IPS DF 19.7 (cell line): ENCODE data around the gene PSMD2.

Source experiments
- DNase-seq: peaks from one replicate; pipeline ENCODE4 v3.0.0-alpha.2; 2013; ENCODE audit warnings: low read depth, low spot score

The PSMD2 gene

DNA sequence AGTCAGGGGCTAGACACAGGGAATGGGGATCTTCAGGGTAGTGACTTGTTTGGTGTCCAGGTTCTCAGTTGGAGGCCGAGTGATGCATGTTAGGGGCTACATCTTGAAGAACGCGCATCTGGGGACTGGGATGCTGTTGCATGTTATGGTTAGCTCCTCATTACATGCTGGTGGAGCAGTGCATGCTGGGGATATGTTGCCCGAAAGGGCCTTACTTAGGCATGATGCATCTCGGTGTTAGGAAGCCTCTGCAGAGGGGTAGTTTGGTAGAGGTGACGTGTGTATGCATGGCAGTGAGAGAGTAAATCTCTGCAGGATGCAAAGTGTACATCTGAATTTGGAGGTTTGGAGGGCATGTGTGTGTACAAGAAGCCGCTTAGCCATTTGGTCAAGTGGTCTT, 17.8 kb downstream of the PSMD2 start:
- DNase-seq: no peak

DNA sequence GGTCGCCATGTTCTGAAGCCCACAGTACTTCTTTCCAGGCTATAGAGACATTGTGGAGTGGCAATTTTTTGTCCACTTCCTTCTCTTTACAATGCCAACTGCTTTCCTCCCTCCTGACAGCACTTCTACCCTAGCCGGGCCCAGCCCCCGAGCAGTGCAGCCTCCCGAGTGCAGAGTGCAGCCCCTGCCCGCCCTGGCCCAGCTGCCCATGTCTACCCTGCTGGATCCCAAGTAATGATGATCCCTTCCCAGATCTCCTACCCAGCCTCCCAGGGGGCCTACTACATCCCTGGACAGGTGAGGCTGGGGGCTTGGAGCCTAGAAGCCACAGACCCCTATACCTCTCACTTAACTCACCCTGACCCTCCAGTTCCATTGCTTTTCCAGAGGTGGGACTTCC, 18.2 kb downstream of the PSMD2 start:
- no peak for DNase-seq

GRCh38 chr3:184320104-184320445, 21.0 kb downstream of the PSMD2 start:
- DNase-seq: no peak

GRCh38 chr3:184321666-184322065, 22.6 kb downstream of the PSMD2 start:
- DNase-seq: no peak

- DNase-seq: no peak
These were observed 23.9 kb downstream of the PSMD2 start for GRCh38 chr3:184322731-184323487.

DNA sequence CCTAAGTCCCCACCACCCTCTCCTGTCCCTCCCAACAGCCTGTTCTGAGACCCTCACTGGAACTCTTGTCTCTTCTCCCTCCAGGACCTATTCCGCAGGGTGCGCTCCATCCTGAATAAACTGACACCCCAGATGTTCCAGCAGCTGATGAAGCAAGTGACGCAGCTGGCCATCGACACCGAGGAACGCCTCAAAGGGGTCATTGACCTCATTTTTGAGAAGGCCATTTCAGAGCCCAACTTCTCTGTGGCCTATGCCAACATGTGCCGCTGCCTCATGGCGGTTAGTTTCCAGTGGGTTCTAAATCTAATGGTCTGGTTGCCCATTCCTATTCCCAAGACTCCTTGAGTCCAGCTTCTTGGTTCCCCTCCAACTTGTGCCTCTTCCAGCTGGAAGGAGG, 24.7 kb downstream of the PSMD2 start:
- DNase-seq: no peak

DNA sequence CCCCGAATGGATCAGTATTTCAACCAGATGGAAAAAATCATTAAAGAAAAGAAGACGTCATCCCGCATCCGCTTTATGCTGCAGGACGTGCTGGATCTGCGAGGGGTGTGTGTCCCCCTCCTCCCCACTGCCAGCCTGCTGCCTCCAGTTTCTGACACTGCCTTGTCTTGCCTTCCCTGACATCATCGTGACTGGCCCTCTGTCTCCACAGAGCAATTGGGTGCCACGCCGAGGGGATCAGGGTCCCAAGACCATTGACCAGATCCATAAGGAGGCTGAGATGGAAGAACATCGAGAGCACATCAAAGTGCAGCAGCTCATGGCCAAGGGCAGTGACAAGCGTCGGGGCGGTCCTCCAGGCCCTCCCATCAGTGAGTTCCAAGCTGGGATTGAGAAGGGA, 26.2 kb downstream of the PSMD2 start:
- DNase-seq: no peak

GRCh38 chr3:184325715-184326369, 26.8 kb downstream of the PSMD2 start:
- DNase-seq: no peak

GRCh38 chr3:184327171-184327570, 28.1 kb downstream of the PSMD2 start:
- no peak for DNase-seq

- DNase-seq: no peak
These were observed 29.5 kb downstream of the PSMD2 start for GRCh38 chr3:184328516-184328915.

DNA sequence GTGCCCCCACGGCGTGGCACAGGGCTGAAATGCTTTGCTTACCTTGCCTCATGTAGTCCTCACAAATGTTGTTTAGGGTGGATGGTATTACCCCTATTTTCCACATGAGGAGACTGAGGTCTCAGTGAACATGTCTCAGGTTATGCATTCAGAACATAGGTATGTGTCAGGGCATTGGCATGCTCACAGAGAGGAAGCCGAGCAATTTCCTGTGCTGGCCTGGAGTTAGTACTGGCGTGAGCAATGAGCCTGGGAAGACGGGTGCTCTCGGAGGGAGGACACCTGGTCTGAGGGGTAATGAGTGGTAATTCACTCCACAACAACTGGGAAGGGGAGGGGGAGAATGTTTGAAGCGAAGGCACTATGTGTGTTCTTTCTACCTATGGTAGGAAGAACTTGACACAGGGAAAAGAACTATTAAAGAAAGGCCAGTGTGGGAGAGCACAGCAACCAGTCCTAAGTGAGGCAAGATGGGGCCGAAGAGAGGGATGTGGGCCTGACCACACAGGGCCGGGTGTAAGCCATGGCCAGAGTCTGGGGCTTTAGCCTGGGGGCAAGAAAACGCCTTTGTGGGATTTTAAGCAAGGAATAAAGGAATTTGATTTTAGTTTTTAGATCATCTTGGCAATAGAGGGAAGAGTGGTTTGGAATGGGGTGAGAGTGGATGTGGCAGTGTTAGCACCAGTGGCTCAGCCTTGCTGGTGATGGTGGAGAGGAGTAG, 33.5 kb downstream of the PSMD2 start:
- DNase-seq: no peak

DNA sequence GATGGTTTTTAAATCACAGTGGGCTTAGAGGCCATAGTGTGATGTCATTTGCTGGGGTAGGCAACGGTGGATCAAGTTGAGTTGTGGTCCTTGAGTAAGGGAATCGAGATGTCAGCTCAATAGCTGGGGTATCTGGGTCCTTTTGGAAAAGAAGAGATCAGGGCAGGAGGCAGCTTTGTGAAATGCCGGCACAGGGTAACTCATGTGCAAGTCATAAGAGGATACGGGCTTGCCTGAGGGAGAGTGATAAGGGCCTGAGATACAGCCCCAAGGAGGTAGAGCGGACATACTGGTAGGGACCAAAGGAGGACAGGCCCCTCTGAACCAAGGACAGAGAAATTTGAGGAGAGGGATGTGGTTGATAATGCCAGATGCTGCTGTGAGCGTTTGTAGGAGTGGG, 34.1 kb downstream of the PSMD2 start:
- no peak for DNase-seq

- DNase-seq: no peak
These were observed 34.7 kb downstream of the PSMD2 start for GRCh38 chr3:184333700-184334099.

DNA sequence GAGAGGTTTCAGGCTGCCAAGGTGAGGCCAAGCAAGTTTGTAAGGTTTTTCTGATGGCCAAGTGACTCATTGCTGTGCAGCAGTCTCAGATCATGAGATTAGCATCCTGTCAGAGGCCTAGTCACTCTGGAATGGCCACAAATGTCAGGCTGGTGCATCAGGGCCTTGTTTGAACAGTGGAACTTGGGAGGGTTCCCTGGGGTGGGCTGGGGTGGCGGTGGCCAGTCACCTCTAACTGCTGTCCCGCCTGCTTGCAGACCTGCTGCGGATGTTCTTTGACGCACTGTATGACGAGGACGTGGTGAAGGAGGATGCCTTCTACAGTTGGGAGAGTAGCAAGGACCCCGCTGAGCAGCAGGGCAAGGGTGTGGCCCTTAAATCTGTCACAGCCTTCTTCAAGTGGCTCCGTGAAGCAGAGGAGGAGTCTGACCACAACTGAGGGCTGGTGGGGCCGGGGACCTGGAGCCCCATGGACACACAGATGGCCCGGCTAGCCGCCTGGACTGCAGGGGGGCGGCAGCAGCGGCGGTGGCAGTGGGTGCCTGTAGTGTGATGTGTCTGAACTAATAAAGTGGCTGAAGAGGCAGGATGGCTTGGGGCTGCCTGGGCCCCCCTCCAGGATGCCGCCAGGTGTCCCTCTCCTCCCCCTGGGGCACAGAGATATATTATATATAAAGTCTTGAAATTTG, 35.6 kb downstream of the PSMD2 start:
- DNase-seq: no peak

DNA sequence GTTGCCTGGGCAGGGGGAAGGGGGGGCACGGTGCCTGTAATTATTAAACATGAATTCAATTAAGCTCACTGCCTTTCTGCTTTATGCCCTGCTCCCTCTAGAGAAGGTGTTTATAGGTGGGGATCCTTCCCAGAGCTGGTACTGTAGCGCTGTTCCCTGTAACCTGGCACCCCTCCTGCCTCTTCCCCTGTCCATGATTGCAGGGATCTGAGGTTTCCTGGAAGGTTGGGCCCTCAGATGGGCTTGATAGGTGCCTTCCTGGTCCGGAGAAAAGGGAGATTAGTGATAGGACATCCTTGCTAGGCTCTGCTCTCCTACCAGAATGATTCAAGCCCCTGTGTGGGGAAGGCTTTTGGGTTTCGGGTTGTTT, 36.2 kb downstream of the PSMD2 start:
- no peak for DNase-seq

GRCh38 chr3:184335661-184336546, 36.9 kb downstream of the PSMD2 start:
- DNase-seq: peak; percentile 25

GRCh38 chr3:184336547-184337398, 37.7 kb downstream of the PSMD2 start:
- peak; percentile 38 for DNase-seq

DNA sequence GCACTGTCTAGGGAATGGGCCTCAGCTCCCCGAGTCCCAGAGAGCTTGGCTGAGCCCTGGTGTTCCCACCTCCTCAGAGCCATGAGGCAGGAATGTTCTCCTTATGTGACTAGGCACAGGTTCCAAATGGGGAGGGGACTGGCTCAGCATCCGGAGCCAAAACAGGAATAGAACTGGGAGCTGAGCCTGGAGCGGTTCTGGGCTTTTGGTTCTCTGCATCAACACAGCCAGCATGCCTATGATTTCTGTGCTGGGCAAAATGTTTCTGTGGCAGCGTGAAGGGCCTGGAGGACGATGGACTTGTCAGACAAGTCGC, 38.3 kb downstream of the PSMD2 start, which contains the start of gene FAM131A:
FAM131A (plus strand) TSS at position 202 of the 316 bp plus-strand sequence; CDS start at position 233, 31 bp downstream.
- no peak for DNase-seq

GRCh38 chr3:184337981-184338380, 38.9 kb downstream of the PSMD2 start:
- no peak for DNase-seq

DNA sequence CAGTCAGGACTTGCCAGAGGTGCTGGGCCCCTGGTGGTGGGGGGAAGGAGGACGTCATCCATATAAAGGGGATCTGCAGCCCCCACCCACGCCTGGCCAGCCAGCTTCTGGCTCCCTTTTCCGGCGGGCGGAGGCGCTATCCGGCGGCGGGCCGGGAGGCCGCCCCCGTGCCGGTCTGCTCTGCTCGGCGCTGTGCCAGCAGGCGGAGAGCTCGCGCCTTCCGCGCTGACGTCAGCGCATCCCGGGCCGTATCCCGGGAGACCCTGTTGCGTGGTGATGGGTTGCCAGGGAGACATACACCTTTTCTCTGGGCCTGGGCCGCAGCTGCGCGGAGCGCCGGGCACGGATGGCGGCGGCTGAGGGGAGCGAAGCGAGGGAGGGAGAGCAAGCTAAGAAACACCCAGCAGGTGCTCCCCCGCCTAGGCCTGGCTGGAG, 39.5 kb downstream of the PSMD2 start:
- DNase-seq: no peak
